ENCODE data around the gene GFI1B. TPM values are rescaled to one million over a fixed set of nuclear protein-coding genes. Genes with fewer than 3 reads are reported as not detected.
A peak's percentile ranks its signal among the peaks of the same experiment; 100 is the strongest.

GFI1B gene
- total RNA-seq, 1 experiment from 2014 or later, result 0.77 TPM

DNA sequence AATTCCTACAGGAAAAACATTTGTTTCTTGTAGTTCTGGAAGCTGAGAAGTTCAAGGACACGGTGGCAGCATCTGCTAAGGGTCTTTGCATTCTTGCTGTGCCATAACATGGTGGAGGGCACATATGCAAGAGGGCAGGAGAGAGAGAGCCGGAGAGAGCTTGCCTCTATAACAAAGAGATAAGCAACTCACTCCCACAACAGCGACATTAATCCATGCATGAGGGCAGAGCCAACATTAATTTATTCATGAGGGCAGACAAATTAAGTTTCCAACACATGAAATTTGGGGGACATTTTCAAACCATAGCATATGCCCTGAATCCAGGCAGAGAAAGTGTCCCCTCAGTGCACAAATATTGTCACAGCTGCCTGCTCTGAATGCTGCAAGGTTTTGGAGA is 47.9 kb downstream of the GFI1B start:
- peaks cover 4% of the 10 kb centered on the region for H3K36me3 Mint-ChIP-seq
- peaks cover 18% of the 10 kb centered on the region for H3K4me1 Mint-ChIP-seq
- ATAC-seq, result no peak
- ChIA-PET CTCF (interaction anchor here (0.6 to 2.2 kb wide), 4 partner anchors 22 to 563 kb away, joined by 3 to 5 read pairs (median 4); no protein-coding TSS in a partner anchor), POLR2A (no interaction called here)
- peaks cover 24% of the 10 kb centered on the region for H3K27me3 Mint-ChIP-seq (ENCODE audit: low read depth)
- TF ChIP-seq ZNF121 (CRISPR knock-in tag; IDR thresholded peaks at IDR 0.05) (no peak), JUN (CRISPR knock-in tag; IDR thresholded peaks at IDR 0.05) (no peak), ZBTB21 (CRISPR knock-in tag; IDR thresholded peaks at IDR 0.05; ENCODE audit: borderline replicate concordance) (no peak), ZNF425 (CRISPR knock-in tag; conservative IDR thresholded peaks at IDR 0.05) (no peak), ZNF416 (CRISPR knock-in tag; IDR thresholded peaks at IDR 0.05) (no peak), ZNF232 (CRISPR knock-in tag; IDR thresholded peaks at IDR 0.05) (no peak), NFYB (CRISPR knock-in tag; conservative IDR thresholded peaks at IDR 0.05; ENCODE audit: low read depth) (no peak), KAT7 (CRISPR knock-in tag; IDR thresholded peaks at IDR 0.05; ENCODE audit: borderline replicate concordance) (no peak)
- TF ChIP-seq, protein P1, sequence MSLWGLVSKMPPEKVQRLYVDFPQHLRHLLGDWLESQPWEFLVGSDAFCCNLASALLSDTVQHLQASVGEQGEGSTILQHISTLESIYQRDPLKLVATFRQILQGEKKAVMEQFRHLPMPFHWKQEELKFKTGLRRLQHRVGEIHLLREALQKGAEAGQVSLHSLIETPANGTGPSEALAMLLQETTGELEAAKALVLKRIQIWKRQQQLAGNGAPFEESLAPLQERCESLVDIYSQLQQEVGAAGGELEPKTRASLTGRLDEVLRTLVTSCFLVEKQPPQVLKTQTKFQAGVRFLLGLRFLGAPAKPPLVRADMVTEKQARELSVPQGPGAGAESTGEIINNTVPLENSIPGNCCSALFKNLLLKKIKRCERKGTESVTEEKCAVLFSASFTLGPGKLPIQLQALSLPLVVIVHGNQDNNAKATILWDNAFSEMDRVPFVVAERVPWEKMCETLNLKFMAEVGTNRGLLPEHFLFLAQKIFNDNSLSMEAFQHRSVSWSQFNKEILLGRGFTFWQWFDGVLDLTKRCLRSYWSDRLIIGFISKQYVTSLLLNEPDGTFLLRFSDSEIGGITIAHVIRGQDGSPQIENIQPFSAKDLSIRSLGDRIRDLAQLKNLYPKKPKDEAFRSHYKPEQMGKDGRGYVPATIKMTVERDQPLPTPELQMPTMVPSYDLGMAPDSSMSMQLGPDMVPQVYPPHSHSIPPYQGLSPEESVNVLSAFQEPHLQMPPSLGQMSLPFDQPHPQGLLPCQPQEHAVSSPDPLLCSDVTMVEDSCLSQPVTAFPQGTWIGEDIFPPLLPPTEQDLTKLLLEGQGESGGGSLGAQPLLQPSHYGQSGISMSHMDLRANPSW (CRISPR knock-in tag; conservative IDR thresholded peaks at IDR 0.05; ENCODE audit: low read depth), result no peak
- H3K4me3 Mint-ChIP-seq, result no peak overlapping the region
- H3K27ac Mint-ChIP-seq, result no peak overlapping the region
- no peak for DNase-seq (ENCODE audit: low spot score)
- H3K9me3 Mint-ChIP-seq, result 0 out of 2 replicates have a peak, but pooled peaks cover 6% of the 10 kb centered on the region

GRCh38 chr9:133027134-133027533 is 48.6 kb downstream of the GFI1B start:
- peaks cover 24% of the 10 kb centered on the region for H3K4me1 Mint-ChIP-seq
- H3K36me3 Mint-ChIP-seq, result peaks cover 8% of the 10 kb centered on the region
- no peak overlapping the region for H3K27ac Mint-ChIP-seq
- 0 out of 2 replicates have a peak, but pooled peaks cover 6% of the 10 kb centered on the region for H3K9me3 Mint-ChIP-seq
- ChIA-PET CTCF (no interaction called here), POLR2A (no interaction called here)
- H3K27me3 Mint-ChIP-seq (ENCODE audit: low read depth), result peaks cover 19% of the 10 kb centered on the region
- H3K4me3 Mint-ChIP-seq, result 0 out of 2 replicates have a peak overlapping the region, but pooled peaks have one; percentile 20
- ATAC-seq (no peak), DNase-seq (ENCODE audit: low spot score) (no peak)
- TF ChIP-seq NR3C1 (CRISPR knock-in tag; conservative IDR thresholded peaks at IDR 0.05; ENCODE audit: low read depth), result no peak
- no peak for TF ChIP-seq MLX (CRISPR knock-in tag; IDR thresholded peaks at IDR 0.05)
- TF ChIP-seq GTF2I (CRISPR knock-in tag; conservative IDR thresholded peaks at IDR 0.05), result no peak
- TF ChIP-seq ZNF425 (CRISPR knock-in tag; conservative IDR thresholded peaks at IDR 0.05), result no peak
- TF ChIP-seq NFYB (CRISPR knock-in tag; conservative IDR thresholded peaks at IDR 0.05; ENCODE audit: low read depth), result no peak
- TF ChIP-seq RELA (CRISPR knock-in tag; IDR thresholded peaks at IDR 0.05; ENCODE audit: borderline replicate concordance), result no peak
- TF ChIP-seq, protein P2, sequence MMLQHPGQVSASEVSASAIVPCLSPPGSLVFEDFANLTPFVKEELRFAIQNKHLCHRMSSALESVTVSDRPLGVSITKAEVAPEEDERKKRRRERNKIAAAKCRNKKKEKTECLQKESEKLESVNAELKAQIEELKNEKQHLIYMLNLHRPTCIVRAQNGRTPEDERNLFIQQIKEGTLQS (CRISPR knock-in tag; conservative IDR thresholded peaks at IDR 0.05), result no peak
- no peak for TF ChIP-seq ZNF671 (CRISPR knock-in tag; IDR thresholded peaks at IDR 0.05)
- TF ChIP-seq ATF2 (CRISPR knock-in tag; IDR thresholded peaks at IDR 0.05; ENCODE audit: borderline replicate concordance, low read depth), result no peak
- TF ChIP-seq ZNF423 (CRISPR knock-in tag; IDR thresholded peaks at IDR 0.05), result no peak
- TF ChIP-seq GRHL2 (CRISPR knock-in tag; IDR thresholded peaks at IDR 0.05; ENCODE audit: insufficient replicate concordance, severe bottlenecking), result no peak
- TF ChIP-seq HMGXB4 (CRISPR knock-in tag; IDR thresholded peaks at IDR 0.05), result no peak
- TF ChIP-seq, protein P3, sequence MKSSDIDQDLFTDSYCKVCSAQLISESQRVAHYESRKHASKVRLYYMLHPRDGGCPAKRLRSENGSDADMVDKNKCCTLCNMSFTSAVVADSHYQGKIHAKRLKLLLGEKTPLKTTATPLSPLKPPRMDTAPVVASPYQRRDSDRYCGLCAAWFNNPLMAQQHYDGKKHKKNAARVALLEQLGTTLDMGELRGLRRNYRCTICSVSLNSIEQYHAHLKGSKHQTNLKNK (CRISPR knock-in tag; IDR thresholded peaks at IDR 0.05), result no peak
- TF ChIP-seq FOXJ3 (CRISPR knock-in tag; IDR thresholded peaks at IDR 0.05; ENCODE audit: borderline replicate concordance), result no peak
- no peak for TF ChIP-seq NFE2L1 (CRISPR knock-in tag; IDR thresholded peaks at IDR 0.05)

Data from WTC11 (cell line).